Activated CD4-positive, alpha-beta T cell treated with anti-CD3 and anti-CD28 coated beads, Interleukin-2, amount 50 U/mL, for 1 hour (primary cell): ENCODE results near the gene AREL1.

Experiments
- DNase-seq: peaks from one replicate; pipeline ENCODE4 v3.0.0-alpha.2; 2020

AREL1 gene

DNA sequence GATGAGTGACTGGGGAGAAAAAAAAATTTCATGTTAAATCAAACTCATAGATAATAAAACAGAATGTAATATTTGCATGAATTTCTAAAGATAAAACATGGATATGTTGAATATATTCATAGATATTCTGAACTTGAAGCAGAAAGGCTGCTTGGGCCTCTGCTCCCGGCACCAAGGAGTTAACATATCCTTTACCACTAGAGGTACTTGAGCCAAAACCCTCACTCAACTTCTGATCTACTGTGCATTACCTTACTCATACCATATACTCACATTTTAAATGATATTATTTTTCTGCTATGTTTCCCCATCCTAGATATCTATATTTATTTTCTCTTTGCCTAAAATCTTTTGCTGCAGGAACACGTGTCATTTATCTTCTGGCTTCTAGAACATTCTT, 14.9 kb downstream of the AREL1 start:
- no peak for DNase-seq

DNA sequence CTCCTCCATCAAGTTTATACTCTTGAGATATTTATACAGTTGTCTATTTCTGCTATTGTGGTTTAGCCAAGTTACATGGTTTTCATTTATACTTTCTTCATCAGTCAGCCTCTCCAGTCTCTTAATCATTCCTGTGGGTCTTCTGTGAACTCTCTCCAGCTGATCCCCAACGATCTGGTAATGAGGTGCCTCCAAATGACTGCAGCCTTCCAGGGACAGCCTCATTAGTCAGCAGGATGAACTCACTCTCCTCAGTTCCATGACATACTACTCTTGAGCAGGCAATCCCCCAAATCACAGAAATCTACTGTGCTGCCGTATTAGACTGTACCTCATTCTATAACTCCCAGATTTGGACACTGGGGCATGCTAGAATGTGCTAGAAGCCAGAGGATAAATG, 15.3 kb downstream of the AREL1 start:
- DNase-seq, result no peak

- DNase-seq, result no peak
Observed at GRCh38 chr14:74697011-74697410, 15.9 kb downstream of the AREL1 start.

DNA sequence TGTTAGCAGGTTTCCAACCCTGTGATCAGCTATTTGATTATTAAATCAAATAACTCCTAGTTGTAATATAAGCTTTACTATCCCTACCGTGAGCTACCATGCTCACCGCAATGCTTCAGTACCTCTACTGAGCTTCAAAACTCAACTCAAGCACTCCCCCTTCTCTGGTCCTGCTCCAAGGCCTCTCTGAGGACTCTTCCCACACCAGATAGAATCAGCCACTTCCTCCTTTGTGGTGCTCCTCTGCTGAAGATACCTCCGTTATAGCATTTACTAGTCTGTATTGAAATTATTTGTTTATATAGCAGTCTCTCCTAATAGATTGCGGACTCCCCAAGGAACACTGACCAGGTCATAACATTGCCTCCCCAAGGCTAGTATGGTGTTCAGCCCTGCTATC, 17.5 kb downstream of the AREL1 start:
- no peak for DNase-seq

- DNase-seq, result no peak
Observed at GRCh38 chr14:74693191-74693590, 19.7 kb downstream of the AREL1 start.

DNA sequence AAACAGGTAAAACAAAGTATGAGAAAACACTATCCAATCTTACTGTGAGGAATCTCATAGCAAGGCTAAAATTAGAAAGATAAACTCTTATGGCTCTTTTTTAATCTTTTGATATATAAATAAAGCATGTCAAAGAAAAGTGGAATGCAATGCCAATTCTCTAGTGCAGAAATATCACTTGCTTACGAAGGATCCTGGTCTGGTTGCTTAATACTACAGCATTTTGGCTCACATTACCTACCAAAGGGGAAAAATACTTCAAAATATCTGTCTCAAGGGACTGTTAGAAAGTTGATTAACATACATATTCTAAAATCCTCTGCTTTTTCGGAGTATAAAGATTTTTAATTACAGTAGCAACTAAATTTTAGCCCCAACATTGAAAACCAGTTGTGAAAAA, 21.4 kb downstream of the AREL1 start:
- no peak for DNase-seq

DNA sequence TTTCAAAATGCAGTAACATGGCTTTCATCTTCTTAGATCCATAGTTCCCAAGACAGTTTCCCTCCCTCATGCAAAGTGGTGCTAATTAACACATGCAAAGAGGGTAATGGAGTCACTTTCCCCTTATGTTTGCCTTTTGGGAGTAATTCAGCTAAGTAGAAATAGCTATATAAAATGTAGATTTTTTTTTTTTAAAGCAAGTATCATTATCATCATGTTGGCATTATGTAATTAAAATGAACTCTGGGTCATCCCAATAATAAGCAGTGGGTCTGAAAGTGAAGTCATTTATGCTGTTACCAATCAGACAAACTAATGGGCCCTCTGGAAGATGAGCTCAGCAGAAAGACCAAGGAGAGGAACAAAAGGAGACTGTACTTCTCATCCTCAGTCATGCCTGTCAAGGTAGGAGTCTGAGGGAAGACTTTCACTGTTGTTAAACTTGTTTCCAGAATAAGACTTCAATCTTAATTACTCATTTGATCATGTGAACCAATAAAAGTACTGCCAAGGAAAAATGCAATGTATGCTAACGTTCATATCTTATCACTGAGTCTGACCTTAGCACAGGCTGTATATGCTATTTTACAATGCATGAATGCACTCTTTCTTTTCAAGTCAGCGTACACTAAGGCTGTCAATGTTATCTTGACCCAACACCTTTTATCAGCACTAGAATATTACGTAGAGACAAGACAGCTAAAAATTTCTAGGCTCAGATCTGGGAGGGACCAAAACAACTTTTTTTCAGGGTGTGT, 26.8 kb downstream of the AREL1 start:
- no peak for DNase-seq

- no peak for DNase-seq
Observed at GRCh38 chr14:74685056-74685455, 27.8 kb downstream of the AREL1 start.

- no peak for DNase-seq
Observed at GRCh38 chr14:74684434-74684833, 28.4 kb downstream of the AREL1 start.

DNA sequence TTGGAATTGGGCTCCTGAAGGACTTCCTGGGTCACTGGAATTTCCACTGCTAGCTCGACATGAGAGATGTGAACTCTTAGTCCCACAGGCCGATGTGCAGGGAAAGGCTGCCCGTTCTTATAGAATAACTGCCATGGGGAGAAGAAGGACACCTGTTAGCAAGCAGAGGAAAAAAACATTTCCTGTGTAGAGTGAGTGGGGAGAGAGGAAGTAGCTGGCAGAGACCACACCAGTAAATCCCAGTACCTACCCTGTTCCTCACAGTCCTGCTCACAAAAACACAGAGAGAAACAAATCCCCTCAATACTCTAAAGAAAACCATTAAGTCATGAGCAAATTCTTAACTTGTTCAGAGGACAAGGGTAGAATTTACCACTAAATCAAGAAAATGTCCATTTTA, 29.5 kb downstream of the AREL1 start:
- no peak for DNase-seq

DNA sequence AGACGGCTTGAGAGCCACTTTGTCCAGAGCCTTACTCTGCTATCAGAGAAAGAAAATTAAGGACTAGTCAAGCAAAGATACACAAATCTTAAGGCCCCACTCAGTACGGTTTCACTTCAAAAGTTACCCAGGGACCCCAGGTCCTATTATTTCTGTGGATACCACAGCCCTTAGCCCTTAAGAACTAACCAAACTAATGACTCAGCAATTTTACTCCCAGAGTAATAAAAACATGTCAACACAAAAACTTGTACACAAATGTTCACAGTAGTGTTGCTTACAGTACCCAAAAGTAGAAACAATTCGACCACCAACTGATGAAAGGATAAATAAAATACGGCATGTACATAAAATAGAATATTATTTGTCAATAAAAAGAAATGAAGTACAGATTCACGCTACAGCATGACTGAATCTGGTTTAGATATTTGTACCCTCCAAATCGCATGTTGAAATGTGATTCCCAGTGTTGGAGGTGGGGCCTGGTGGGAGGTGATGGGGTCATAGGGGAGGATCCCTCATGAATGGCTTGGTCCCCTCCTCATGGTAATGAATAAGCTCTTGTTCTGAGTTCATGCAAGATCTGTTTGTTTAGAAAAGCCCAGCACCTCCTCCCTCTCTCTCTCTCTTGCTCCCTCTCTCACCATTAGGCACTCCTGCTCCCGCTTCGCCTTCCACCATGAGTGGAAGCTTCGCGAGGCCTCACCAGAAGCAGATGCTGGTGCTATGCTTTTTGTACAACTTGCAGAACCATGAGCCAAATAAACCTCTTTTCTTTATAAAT, 30.5 kb downstream of the AREL1 start:
- no peak for DNase-seq

GRCh38 chr14:74675219-74675618, 37.7 kb downstream of the AREL1 start:
- no peak for DNase-seq

DNA sequence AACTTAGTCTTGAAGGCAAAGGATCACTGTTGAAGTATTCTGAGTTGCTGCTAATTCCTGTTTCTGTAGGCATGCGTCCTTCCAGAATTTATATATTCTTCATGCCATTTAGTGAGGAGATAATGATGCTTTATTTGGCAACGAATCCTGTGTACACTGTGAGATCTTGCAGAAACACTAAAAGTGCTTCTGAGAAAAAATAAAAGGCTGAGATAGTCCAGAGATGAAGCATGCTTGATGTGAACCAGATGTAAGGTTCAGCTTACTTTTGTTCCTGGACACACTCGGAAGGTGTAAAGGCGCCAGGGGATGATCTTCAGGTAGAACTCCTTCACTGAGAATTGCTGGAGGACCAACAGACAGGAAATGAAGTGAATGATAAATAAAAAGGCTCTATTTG, 39.1 kb downstream of the AREL1 start:
- no peak for DNase-seq

DNA sequence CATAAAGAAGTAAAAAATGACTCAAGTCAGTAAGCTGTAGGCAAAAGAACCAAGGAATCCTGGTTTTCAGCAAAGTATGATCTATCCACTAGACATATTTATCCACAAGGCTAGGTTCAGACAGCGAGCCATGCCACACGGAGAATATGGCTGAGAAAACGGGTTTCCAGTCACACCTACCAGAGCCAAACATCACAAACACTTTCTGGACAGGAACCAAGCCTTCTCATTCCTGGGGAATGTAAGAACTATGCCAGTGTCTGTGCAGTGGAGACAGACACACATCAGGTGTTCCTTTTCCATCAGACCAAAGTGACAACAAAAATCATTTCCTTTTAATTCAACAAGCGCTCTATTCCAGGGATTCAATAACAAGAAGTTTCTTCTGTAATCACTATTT, 41.1 kb downstream of the AREL1 start:
- DNase-seq, result no peak

- DNase-seq, result no peak
Observed at GRCh38 chr14:74670726-74671411, 42.0 kb downstream of the AREL1 start.

GRCh38 chr14:74669846-74670245, 43.0 kb downstream of the AREL1 start:
- no peak for DNase-seq

- no peak for DNase-seq
Observed at GRCh38 chr14:74669256-74669655, 43.6 kb downstream of the AREL1 start.

- no peak for DNase-seq
Observed at GRCh38 chr14:74667758-74668157, 45.1 kb downstream of the AREL1 start.

- DNase-seq, result no peak
Observed at GRCh38 chr14:74664717-74665116, 48.2 kb downstream of the AREL1 start.

DNA sequence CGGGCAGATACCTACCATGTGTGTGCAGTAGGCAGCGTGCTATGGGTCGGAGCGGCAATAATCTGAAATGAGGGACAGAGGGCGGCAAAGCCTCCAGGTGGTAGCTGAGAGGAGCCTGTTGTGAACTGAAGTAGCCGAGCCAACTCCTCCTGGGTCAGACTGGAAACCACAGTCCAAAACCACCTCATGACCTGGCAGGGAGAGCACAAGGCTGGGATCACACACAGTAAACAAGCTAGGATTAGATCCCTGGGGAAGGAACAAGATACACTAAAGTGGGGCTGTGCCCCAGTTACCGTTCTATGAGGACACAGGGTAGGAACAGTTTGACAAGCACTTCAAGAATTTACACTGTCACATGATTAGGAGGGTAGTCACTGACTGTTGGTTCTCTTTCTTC, 49.0 kb downstream of the AREL1 start:
- DNase-seq, result no peak

DNA sequence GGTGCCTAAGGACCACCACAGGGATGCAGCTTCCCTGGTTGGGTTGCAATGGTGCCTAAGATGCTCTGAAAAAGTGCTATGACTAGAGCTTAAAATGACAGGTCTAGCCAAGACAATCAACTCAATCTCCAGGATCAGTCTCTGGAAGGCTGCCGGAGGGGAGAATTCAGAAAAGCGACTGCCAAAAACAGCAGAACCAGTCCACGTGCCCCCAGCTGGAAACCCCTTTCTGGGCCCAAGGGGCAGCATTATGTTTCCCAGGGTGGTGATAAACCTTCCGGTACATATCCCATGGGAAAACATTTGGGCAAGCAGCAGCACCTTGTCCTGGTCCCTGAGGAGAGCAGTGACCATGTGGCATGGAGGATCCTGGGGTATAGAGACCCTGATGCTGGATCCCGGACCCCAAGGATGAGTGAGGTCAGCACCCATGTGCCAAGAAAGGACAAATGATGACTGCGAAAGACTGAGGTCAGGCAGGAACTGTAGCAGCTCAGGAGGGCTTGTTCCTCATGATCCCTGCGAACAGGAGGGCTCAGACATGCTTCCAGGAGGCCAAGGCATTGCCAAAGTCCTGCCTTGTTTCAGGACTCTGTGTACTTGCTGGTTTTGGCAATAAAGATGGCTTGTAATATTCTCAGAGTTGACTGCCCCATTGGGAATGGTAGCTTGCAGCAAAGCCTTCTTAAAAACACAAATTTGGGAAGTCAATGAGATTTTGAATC, 51.0 kb downstream of the AREL1 start:
- no peak for DNase-seq

DNA sequence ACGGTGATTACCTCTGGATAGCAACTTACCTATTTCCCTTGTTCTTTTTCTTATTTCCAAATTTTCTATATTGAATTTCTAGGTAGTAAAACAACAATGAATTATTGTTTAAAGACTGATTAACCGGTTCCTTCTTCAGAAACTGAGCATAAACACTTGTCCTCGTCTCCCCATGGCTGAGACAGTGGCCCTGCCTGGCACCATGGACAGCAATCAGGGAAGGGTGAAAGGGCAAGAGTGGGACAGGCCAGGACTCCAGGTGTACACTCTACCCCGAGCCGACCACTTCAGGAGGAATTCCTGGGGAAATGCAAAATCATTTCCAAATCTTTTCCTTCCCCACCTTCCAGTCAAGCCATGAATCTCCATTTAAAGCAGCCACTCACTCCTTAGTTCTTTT, 52.0 kb downstream of the AREL1 start:
- DNase-seq, result no peak

GRCh38 chr14:74660167-74660566, 52.7 kb downstream of the AREL1 start:
- no peak for DNase-seq
